Vagina (tissue), 2 donors: ENCODE measurements around the gene DENND2D.

ENCODE experiments used
- CTCF ChIP-seq, 3 experiments: fragments of 450-650 bp in 2 of 3; fragments of 200-600 bp in 1 of 3; sonication (generic) in 1 of 3; IDR thresholded peaks; one replicate each; pipeline ENCODE4 v1.5.1; 2017 to 2019; ENCODE audit warnings: antibody characterized with exemption in 3 of 3, mild to moderate bottlenecking in 2 of 3, moderate library complexity in 2 of 3
- POLR2A ChIP-seq, 2 donors: fragments of 450-650 bp; IDR thresholded peaks; one replicate each; pipeline ENCODE4 v1.6.1; 2017; ENCODE audit warnings: antibody characterized with exemption in 2 of 2, mild to moderate bottlenecking in 2 of 2, moderate library complexity in 2 of 2
- POLR2AphosphoS5 ChIP-seq, 2 donors: sonication (generic); formaldehyde crosslinking; IDR thresholded peaks; one replicate each; pipeline ENCODE4 v1.9.0; 2017; ENCODE audit warnings: antibody characterized with exemption in 2 of 2, mild to moderate bottlenecking in 2 of 2, low read depth in 1 of 2; ENCODE audit not compliant: insufficient read depth in 1 of 2

GRCh38 chr1:111242805-111243523 is 42.5 kb upstream of the DENND2D start:
- TF ChIP-seq CTCF (IDR thresholded peaks at IDR 0.05) (no peak), POLR2AphosphoS5 (IDR thresholded peaks at IDR 0.05; ENCODE audit: insufficient read depth in 1 of 2, low read depth in 1 of 2) (no peak), POLR2A (IDR thresholded peaks at IDR 0.05) (no peak)
